C4-2B (cell line): Measurements from ENCODE around the gene VPS13C.

Experiments
- ZFX ChIP-seq: fragments of 450-650 bp; IDR thresholded peaks from 2 replicates; pipeline ENCODE4 v1.6.1; 2017
- TF ChIP-seq, protein P1 (sequence below): fragments of 450-650 bp; conservative IDR thresholded peaks from 2 replicates; pipeline ENCODE4 v1.5.1; 2017; ENCODE audit warnings: mild to moderate bottlenecking

DNA sequence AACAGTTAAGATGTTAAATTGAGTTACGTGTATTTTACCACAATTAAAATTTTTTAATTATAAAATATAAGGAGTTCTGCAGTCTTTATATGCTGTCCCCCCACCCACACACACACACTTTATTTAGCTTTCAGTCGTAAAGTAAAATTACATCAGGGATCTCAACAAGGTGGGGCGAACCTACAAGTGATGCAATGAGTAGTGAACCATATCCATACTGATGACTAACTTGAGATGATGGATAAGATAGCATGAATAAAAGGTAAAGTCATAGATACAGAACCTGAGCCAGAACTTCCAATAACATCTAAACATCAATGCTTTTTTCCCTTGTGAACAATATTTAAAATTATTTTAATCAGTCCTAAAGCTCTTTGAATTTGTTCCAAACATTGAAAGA lies 77.2 kb downstream of the VPS13C start:
- TF ChIP-seq, protein P1, sequence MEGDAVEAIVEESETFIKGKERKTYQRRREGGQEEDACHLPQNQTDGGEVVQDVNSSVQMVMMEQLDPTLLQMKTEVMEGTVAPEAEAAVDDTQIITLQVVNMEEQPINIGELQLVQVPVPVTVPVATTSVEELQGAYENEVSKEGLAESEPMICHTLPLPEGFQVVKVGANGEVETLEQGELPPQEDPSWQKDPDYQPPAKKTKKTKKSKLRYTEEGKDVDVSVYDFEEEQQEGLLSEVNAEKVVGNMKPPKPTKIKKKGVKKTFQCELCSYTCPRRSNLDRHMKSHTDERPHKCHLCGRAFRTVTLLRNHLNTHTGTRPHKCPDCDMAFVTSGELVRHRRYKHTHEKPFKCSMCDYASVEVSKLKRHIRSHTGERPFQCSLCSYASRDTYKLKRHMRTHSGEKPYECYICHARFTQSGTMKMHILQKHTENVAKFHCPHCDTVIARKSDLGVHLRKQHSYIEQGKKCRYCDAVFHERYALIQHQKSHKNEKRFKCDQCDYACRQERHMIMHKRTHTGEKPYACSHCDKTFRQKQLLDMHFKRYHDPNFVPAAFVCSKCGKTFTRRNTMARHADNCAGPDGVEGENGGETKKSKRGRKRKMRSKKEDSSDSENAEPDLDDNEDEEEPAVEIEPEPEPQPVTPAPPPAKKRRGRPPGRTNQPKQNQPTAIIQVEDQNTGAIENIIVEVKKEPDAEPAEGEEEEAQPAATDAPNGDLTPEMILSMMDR = no peak
- TF ChIP-seq ZFX = no peak
